ENCODE measurements around the gene SPACA6. TPM values are rescaled to one million over a fixed set of nuclear protein-coding genes. Genes with fewer than 3 reads are reported as not detected.
A peak's percentile ranks its signal among the peaks of the same experiment; 100 is the strongest.

The SPACA6 gene
- total and polyA plus RNA-seq, 9 of the 15 experiments (the other 6 are each of a cell fraction or from before 2014, with no cell fraction given), result 1.3 to 17.3 (median 6.2) TPM

GRCh38 chr19:51703575-51704515, 10.7 kb downstream of the SPACA6 start (continued):
- 0 out of 2 replicates have a peak, but pooled peaks have one; percentile 43 for TF ChIP-seq GABPA (tag; conservative IDR thresholded peaks at IDR 0.05; ENCODE audit: low read depth)
- no peak for TF ChIP-seq CC2D1A (IDR thresholded peaks at IDR 0.05)
- TF ChIP-seq, protein P1, sequence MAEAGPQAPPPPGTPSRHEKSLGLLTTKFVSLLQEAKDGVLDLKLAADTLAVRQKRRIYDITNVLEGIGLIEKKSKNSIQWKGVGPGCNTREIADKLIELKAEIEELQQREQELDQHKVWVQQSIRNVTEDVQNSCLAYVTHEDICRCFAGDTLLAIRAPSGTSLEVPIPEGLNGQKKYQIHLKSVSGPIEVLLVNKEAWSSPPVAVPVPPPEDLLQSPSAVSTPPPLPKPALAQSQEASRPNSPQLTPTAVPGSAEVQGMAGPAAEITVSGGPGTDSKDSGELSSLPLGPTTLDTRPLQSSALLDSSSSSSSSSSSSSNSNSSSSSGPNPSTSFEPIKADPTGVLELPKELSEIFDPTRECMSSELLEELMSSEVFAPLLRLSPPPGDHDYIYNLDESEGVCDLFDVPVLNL (CRISPR knock-in tag; IDR thresholded peaks at IDR 0.05; ENCODE audit: low read depth), result no peak
- peak; percentile 59; the same call in 1 of the 2 replicates for TF ChIP-seq MBD2 (IDR thresholded peaks at IDR 0.05; ENCODE audit: borderline replicate concordance, low read depth)
- TF ChIP-seq GATAD2A (IDR thresholded peaks at IDR 0.05), result no peak
- TF ChIP-seq ZEB2 (IDR thresholded peaks at IDR 0.05), result no peak
- TF ChIP-seq ZNF644 (tag; IDR thresholded peaks at IDR 0.05; ENCODE audit: low read depth), result no peak; the same call in 1 of the 2 replicates
- no peak for TF ChIP-seq TAF9B (IDR thresholded peaks at IDR 0.05; ENCODE audit: partially characterized antibody)
- peak; percentile 57 for TF ChIP-seq ATF7 (IDR thresholded peaks at IDR 0.05)
- peak; percentile 69; the same call in 1 of the 2 replicates for TF ChIP-seq TOE1 (IDR thresholded peaks at IDR 0.05; ENCODE audit: borderline replicate concordance)
- no peak for TF ChIP-seq TOE1 (CRISPR knock-in tag; IDR thresholded peaks at IDR 0.05; ENCODE audit: borderline replicate concordance, low read depth)
- TF ChIP-seq, protein P2, sequence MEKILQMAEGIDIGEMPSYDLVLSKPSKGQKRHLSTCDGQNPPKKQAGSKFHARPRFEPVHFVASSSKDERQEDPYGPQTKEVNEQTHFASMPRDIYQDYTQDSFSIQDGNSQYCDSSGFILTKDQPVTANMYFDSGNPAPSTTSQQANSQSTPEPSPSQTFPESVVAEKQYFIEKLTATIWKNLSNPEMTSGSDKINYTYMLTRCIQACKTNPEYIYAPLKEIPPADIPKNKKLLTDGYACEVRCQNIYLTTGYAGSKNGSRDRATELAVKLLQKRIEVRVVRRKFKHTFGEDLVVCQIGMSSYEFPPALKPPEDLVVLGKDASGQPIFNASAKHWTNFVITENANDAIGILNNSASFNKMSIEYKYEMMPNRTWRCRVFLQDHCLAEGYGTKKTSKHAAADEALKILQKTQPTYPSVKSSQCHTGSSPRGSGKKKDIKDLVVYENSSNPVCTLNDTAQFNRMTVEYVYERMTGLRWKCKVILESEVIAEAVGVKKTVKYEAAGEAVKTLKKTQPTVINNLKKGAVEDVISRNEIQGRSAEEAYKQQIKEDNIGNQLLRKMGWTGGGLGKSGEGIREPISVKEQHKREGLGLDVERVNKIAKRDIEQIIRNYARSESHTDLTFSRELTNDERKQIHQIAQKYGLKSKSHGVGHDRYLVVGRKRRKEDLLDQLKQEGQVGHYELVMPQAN (IDR thresholded peaks at IDR 0.05; ENCODE audit: borderline replicate concordance), result peak; percentile 56; the same call in 1 of the 2 replicates
- no peak for TF ChIP-seq SMARCE1 (IDR thresholded peaks at IDR 0.05)
- no peak for TF ChIP-seq ZNF311 (CRISPR knock-in tag; IDR thresholded peaks at IDR 0.05)
- 0 out of 2 replicates have a peak, but pooled peaks have one; percentile 28 for TF ChIP-seq NR2F6 (CRISPR knock-in tag; IDR thresholded peaks at IDR 0.05)
- TF ChIP-seq AFF1 (IDR thresholded peaks at IDR 0.05; ENCODE audit: low read depth in 1 of 2, partially characterized antibody in 2 of 2), result no peak
- TF ChIP-seq ELF2 (CRISPR knock-in tag; IDR thresholded peaks at IDR 0.05), result peak; percentile 17; the same call in 1 of the 2 replicates
- TF ChIP-seq POU5F1 (IDR thresholded peaks at IDR 0.05; ENCODE audit: borderline replicate concordance, low read depth, low read length, partially characterized antibody), result no peak
- no peak for TF ChIP-seq NR2C2 (CRISPR knock-in tag; IDR thresholded peaks at IDR 0.05)
- TF ChIP-seq NR2C2 (tag; IDR thresholded peaks at IDR 0.05), result peak; percentile 52
- TF ChIP-seq C11orf30 (IDR thresholded peaks at IDR 0.05; ENCODE audit: low read depth), result peak; percentile 12; the same call in 1 of the 2 replicates
